Fibroblast of villous mesenchyme (primary cell): ENCODE data around the gene MSL1. TPM values are rescaled to one million over a fixed set of nuclear protein-coding genes. Genes with fewer than 3 reads are reported as not detected.
A peak's percentile ranks its signal among the peaks of the same experiment; 100 is the strongest.

Source experiments
- DNase-seq: peaks from one replicate; pipeline ENCODE4 v3.0.0-alpha.2; 2010; ENCODE audit warnings: low read depth
- H3K4me3 ChIP-seq: 2 replicates; pipeline ENCODE4 v1.5.1; 2011; ENCODE audit warnings: low read depth, mild to moderate bottlenecking, low read length
- CTCF ChIP-seq: IDR thresholded peaks from 2 replicates; pipeline ENCODE4 v1.5.1; 2012; ENCODE audit warnings: low read depth, mild to moderate bottlenecking, low read length; ENCODE audit not compliant: insufficient read depth
- total RNA-seq: library from RNA; depleted of rRNA; stranded (reverse); fragments of >200 nt; gene quantifications from 2 replicates; pipeline ENCODE4 v1.2.3, GENCODE V29; 2012

Gene MSL1
- total RNA-seq, 1 donor, result 73.0 TPM

GRCh38 chr17:40095944-40096791 lies 25.6 kb upstream of the MSL1 start:
- H3K4me3 ChIP-seq, result no peak overlapping the region
- TF ChIP-seq CTCF, result no peak
- no peak for DNase-seq

- no peak for DNase-seq
- TF ChIP-seq CTCF, result no peak
- no peak overlapping the region for H3K4me3 ChIP-seq
Measured at GRCh38 chr17:40097087-40097486, 24.7 kb upstream of the MSL1 start.

- H3K4me3 ChIP-seq, result peak overlapping the region; percentile 48
- DNase-seq, result peak; percentile 71
- TF ChIP-seq CTCF, result no peak
Measured at GRCh38 chr17:40097931-40098845, 23.6 kb upstream of the MSL1 start.

- peak; percentile 100 for DNase-seq
- no peak for TF ChIP-seq CTCF
- peak overlapping the region; percentile 76 for H3K4me3 ChIP-seq
Measured at GRCh38 chr17:40098846-40099618, 22.7 kb upstream of the MSL1 start.

GRCh38 chr17:40099619-40100418 lies 22.0 kb upstream of the MSL1 start:
- TF ChIP-seq CTCF, result no peak
- peak overlapping the region; percentile 76 for H3K4me3 ChIP-seq
- no peak for DNase-seq

- no peak for DNase-seq
- TF ChIP-seq CTCF, result no peak
- H3K4me3 ChIP-seq, result peak within 1 kb of the TSS; percentile 76
Measured at GRCh38 chr17:40100419-40100668, 21.4 kb upstream of the MSL1 start, which contains the start of gene NR1D1. NR1D1 (minus strand) TSS chr17:40100589; CDS start chr17:40100094, 495 bp downstream.
